UCSD-AML1 (cell line): Measurements from ENCODE around the gene MAGEC3.
"Not testable (repeated sequence)": the region's sequence is repeated elsewhere in the genome, so short reads cannot be mapped to it uniquely, and the experiment has no call there.

ENCODE experiments used
- DNase-seq: peaks from one replicate; lab custom pipeline; 2025; ENCODE audit not compliant: unreplicated experiment; lab: John Stamatoyannopoulos, UW

MAGEC3 gene, protein sequence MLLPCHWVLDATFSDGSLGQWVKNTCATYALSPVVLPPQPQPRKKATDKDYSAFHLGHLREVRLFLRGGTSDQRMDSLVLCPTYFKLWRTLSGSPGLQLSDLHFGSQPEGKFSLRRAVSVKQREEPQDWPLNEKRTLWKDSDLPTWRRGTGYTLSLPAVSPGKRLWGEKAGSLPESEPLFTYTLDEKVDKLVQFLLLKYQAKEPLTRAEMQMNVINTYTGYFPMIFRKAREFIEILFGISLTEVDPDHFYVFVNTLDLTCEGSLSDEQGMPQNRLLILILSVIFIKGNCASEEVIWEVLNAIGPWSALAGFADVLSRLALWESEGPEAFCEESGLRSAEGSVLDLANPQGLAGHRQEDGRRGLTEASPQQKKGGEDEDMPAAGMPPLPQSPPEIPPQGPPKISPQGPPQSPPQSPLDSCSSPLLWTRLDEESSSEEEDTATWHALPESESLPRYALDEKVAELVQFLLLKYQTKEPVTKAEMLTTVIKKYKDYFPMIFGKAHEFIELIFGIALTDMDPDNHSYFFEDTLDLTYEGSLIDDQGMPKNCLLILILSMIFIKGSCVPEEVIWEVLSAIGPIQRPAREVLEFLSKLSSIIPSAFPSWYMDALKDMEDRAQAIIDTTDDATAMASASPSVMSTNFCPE

DNA sequence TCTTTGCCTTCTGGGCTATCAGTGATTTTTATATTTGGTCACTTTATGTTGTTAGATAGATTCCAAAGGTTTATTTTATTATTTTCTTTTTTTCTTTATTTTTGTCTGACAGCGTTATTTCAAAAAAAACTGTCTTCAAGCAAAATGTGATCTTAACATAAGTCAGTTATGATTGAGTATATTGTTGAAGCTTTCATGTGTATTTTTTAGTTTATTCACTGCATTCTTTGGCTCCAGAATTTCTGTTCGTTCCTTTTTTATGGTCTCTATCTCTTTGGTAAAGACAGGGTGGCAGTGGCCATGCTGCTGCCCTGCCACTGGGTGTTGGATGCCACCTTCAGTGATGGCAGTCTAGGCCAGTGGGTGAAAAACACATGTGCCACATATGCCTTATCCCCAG, at the start of gene MAGEC3:
Gene MAGEC3, plus strand, starts transcription at position 301 of the 400 bp plus-strand sequence. Its CDS starts 0 bp downstream, at position 301.
- DNase-seq, result no peak

DNA sequence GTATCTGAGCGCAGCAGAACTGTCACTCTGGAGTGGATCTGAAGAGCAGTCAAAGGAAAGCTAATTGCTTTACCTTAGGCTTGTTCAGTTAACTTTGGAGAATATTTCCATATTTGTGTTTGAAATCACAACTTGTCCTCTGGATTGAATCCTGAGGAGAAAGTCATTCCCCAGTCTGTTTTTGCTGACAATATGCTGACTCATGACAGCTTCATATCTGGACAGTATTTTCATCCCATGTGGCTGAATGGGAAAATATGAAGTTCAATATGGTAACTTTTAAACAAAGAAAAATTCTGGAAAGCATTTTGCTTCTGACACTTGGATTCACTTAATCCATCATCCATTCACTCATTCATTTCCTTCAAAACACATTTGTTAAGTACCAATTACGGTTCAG, 46.3 kb upstream of the MAGEC3 start:
- DNase-seq, result no peak

DNA sequence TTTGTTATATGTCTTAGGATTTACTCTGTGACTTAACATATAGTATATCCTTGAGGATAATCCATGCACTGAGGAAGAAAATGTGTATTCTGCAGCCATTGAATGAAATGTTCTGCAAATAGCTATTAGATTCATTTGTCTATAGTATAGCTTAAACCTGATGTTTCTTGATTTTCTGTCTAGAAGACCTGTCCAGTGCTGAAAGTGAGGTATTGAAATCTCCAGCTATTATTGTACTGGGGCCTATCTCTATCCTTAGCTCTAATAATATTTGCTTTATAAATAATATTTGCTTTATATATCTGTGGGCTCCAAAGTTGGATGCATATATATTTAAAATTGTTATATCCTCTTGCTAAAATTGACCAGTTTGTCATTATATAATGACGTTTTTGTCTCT, 26.7 kb upstream of the MAGEC3 start:
- no peak for DNase-seq

DNA sequence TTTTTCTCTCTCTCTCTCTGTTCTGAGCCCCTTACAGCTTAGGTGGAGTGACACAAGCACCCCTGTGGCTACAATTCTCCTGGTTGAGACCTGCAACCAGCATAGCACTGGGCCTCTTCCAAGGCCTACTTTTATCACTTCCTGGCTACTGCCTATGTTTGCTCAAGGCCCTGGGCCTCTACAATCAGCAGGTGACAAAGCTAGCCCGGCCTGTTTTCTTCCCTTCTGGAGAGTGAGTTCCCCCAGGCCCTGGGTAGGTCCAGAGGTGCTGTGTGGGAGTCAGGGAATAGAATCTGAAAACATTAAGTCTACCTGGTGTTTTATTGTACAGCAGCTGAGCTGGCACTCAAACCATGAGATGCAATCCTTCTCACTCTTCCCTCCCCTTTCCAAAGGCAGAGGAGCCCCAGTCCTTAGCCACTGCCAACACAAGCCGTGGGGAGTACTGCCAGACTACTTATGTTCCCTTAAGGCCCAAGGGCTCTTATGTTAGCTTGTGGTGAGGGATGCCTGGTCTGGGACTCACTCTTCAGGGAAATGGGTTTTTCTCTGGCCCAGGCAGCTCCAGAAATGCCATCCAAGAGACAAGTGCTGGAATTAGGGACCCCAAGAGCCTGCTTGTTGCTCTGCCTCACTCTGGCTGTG, 23.8 kb upstream of the MAGEC3 start:
- no peak for DNase-seq

DNA sequence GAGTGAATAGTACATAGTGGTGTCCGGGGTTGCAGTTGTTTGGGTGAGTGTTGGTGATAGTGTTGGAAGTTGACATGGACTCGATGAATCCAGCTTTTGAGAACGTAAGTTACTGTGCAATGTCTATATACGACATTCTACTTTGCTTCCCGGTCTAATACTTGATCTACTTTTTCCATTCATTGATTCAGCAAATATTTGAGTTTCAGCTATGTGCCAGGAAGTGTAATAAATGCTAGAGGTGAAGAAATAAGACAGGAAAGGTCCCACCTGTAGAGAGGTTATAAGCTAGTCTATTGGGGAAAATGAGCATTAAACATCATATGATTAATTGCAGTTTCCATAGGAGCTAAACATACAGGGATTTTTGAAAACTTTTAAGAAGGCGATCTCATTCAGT, 22.2 kb upstream of the MAGEC3 start:
- no peak for DNase-seq

DNA sequence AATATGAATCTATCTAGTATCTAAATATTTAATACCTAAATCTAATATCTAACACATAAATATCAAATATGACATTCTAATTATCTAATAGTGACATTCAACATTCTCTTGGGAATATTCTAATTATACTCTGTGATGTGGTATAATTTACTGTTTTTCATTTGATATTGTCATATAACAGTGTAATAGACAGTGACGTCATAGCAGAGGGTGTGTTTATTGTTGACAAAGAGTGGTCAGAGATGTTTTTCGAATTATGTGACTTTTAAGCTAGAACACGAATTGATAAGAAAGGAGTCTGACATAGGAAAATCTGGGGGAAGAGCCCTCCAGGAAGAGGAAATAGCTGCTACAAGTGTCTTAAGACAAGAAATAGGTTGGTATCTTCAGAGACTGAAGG, 5.9 kb upstream of the MAGEC3 start:
- no peak for DNase-seq

DNA sequence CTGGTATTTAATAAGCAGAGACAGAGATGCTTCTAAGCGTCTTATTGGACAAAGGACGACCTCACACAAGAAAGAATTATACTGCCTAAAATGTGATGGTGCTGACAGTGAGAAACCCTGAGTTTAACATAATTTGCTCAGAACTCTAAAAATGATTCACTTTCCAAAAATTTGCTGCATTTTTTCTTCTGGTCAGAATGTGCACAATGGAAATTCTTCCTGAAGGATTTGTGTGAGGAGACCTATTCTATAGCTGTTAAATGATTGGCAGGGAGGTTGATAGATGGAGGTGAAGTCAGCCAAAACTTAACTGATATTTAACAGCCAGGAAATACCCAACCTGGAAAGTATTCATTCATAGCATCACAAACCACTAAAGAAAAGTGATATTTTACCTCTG, 1.7 kb downstream of the MAGEC3 start:
- no peak for DNase-seq

DNA sequence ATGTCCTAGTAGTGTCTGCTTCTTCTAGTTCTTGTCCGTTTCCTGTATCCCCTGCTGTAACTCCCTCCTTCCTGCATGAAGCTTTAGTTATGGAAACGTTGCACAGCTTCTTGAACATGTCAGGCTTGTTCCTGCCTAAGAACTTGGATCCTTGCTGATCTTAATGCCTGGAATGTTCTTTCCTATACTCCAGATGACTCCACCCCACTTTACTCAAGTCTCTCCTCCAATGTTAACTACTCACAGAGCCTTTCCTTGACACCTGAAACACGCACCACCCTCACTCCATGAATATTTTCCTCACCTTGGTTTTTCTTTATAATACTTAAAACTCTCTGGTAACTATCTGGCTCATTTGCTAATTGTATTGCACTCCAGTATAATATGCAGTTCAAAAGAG, 19.4 kb downstream of the MAGEC3 start:
- no peak for DNase-seq

DNA sequence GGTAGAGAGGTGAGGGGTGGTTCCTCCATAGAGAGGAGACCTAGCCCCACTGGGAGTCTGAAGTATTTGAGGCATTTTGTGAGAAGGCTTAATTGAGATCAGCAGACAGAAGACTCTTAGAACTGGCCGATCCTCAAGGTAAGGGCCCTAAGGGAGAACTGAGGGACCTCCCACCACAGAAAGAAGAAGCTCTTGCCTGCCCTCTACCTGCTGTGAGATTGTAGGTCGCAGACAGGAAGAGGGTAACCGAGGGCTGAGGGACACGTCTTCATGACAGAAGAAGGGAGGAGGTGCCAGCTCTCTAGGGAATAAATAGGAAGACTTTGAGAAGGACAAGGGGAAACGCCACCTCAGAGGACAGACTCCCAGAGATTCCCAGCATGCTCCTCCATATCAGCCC, 41.5 kb downstream of the MAGEC3 start:
- no peak for DNase-seq

DNA sequence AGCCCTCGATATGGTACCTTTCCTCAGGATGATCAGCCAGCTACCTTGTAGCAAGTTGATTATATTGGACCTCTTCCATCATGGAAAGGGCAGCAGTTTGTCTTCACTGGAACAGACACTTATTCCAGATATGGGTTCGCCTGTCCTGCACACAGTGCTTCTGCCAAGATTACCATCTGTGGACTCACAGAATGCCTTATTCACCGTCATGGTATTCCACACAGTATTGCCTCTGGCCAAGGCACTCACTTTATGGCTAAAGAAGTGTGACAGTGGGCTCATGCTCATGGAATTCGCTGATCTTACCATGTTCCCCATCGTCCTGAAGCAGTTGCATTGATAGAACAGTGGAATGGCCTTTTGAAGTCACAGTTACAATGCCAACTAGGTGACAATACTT, 50.7 kb downstream of the MAGEC3 start:
- DNase-seq, result not testable (repeated sequence)

DNA sequence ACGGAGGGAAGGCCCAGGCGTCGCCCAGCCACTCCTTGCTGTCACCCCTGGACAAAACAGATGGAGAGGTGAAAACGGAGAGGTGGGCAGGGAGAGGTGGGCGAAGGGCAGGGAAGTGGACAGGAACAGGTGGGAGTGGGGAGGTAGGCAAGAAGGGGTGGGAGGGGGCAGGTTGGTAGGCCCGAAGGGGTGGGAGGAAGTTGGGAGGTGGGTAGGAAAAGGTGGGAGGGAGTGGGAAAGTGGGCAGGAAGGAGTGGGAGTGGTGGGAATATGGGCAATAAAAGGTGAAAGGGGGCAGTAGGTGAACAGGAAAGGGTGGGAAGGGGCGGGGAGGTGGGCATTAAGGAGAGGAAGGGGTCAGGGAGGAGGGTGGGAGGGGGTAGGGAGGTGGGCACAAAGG, 56.6 kb downstream of the MAGEC3 start:
- DNase-seq, result no peak

DNA sequence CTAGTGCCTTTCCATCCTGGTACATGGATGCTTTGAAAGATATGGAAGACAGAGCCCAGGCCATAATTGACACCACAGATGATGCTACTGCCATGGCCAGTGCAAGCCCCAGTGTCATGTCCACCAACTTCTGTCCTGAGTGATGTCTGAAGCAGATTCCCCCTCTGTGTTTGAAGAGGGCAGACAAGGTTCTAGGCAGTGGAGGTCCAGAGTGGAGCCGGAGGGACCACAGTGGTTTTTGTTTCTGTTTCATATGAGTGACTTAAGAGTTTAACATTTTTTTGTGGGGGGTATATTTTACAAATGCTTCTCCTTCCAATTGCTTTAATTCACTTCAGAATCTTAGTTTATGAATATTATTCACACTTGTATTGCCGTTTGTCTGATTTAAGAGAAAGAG, 59.6 kb downstream of the MAGEC3 start:
- no peak for DNase-seq

DNA sequence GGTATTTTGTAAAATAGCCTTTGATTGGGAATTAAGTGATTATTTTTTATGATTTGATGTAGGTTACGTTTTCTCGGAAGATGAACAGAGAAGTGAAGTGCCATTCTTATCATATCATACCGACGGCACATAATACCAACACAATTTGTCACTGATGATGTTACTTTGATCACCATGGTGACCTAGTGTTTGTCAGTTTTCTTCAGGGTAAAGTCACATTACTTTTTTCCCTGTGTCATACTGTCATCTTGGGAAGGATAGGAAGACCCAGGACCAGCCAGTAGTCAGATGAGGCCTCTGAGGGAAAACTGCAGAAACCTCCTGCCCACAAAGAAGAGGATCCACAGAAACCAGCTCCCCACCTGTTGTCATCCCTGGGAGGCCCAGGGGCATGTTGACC, 64.2 kb downstream of the MAGEC3 start:
- no peak for DNase-seq

DNA sequence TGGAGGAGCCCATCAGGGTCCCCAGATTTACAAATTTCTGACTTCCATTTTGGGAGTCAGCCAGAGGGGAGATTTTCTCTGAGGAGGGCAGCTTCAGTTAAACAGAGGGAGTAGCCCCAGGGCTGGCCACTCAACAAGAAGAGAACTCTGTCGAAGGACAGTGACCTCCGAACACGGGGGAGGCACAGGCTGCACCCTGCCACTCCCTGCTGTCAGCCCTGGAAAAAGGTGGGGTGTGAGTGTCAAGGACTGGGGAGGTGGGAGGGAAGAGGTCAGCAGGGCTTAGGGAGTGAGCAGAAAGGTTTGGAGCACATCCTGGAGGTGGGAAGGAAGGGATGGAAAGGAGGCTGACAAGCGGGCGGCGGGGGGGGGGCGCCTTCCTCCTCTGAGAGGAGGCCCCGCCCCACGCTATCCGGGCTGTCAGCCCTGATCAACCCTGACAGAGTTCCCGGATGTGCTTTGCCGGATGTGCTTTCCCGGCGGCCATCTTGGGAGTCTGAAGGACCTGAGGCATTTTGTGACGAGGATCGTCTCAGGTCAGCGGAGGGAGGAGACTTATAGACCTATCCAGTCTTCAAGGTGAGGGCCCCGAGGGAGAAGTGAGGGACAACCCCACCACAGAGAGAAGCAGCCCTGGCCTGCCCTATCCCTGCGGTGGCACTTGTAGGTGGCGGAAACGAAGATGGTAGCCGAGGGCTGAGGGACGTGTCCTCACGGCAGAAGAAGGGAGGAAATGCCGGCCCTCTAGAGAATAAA, 65.5 kb downstream of the MAGEC3 start, which contains the start of gene MAGEC1:
Gene MAGEC1, plus strand, starts transcription at position 495 of the 756 bp plus-strand sequence. CDS start 1,179 bp downstream, outside the sequence.
- no peak for DNase-seq

DNA sequence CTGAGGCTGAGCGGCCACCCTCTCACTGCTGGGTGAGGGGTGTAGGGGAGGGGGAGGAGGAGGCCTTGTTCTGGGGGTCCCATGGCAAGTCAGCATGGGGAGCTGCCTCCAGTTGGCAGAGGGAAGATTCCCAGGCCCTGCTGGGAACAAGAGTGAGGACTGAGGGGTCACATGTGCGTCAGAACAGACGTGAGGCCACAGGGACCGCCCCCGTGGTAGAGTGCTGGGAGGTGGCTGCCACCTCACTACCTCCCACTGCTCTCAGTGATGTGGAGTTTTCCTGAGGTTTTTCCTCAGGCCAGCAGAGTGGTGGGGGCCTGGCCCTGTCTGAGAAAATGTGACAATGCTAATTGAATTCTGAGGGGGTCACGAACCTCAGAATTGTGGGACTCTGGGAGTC, 66.1 kb downstream of the MAGEC3 start:
- DNase-seq, result no peak

DNA sequence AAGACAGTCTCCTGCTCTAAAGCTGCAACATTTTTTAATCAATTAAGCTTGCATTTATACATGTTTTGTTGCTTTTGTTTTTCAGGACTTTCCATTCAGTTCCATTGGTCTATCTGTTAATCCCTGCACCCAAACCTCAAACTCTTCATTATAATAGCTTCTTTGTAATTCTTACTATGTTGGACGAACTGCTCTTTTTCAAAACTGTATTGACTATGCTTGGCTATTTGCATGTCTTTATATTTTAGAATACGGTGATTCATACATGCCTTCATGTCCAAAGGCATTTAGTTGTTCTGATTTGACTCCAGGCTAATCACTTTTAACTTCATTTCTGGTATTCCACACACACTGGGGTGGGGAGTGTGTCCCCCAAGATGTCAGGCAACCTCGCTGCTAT, 79.7 kb downstream of the MAGEC3 start:
- no peak for DNase-seq

DNA sequence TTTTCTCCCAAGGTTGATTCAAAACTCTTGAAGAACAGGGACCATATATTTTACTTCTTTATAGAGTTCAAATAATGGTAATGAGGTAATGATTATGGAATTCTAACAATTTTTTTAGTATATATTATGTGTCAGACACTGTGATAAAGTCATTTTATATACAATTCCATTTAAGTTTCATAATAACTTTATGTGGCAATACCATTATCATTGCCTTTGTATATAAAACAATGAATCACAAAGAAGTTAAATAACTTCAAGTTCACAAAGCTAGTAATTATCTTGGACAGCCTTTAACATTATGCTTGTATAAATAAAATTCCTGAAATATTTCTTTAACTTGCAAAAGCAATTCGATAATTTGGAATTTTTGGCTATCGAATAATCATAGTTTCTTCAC, 86.2 kb downstream of the MAGEC3 start:
- DNase-seq, result no peak

DNA sequence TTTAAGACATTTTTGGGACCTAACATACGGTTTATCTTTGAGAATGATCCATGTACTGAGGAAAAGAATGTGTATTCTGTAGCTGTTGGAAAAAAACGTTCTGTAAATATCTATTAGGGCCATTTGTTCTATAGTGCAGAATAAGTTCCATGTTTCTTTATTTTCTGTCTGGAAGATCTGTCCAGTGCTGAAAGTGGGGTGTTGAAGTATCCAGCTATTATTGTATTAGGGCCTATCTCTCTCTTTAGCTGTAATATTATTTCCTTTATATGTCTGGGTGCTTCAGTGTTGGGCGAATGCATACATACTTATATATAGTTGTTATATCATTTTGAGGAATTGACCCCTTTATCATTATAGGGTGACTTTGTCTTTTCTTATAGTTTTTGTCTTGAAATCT, 90.3 kb downstream of the MAGEC3 start:
- DNase-seq, result no peak

DNA sequence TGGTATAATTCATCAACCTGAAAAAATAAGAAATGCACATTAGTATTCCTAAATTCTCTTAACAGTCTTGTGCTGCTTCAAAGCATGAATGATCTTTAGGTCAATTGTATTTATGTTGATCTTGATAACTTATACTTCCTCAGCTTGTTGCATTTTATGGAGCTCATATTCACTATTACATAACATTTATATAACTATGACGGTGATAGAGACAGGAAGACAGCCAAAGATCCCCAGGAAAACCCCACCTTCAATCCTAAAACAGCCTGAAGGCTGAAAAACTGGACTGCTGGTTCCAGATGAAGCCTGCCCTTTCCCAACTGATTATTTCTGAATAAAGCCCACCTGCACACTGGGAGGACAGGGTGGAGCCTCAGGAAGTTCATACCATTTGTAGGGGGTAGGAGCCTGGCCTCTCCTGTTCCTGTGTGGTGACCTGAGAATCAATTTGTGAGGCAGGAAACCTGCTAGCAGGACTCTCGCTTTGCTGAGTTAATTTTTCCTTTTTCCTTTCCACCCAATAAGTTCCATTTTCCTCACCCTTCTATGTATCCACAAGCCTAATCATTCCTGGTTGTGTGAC, 96.0 kb downstream of the MAGEC3 start:
- DNase-seq, result no peak

DNA sequence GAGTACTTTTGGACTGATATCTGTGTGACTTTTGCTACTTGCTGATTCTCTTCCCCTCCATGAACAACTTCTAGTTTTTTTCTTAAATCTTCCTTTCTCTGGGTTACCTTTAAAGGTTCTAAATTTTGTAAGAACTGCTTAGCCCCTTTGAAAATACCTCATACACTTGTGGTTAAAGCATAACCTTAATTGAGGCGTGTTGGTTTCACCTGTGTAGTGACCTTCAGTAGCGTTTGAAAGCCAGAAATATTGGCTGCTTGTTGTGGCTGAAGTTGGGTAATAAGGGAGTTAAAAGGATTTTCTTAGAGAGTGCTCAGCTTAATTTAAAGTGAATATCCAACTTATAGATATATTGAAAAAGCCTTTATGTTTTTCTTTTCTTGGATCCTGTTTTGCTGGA, 97.5 kb downstream of the MAGEC3 start:
- DNase-seq, result no peak

DNA sequence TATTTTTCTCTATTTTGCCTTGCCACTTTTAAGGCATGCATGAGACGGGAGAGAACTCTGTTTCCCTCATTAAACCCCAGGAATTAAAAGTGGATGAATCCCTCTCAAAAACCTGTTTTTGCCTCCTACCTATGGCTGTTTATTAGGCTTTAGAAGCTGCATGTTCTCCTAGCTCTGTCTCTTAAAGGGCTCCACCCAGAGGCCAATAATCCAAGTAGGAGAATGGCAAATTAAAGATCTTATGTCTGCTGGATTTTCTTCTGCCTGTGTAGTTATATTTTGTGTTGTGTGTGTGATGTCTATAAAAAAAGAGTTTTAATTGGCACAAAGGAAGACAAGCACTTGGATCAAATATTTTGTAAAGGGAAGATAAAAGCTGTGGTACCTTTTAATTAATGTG, 98.0 kb downstream of the MAGEC3 start:
- DNase-seq, result no peak
